ENCODE measurements around the gene TYSND1.
A peak's percentile ranks its signal among the peaks of the same experiment; 100 is the strongest.

The TYSND1 gene

DNA sequence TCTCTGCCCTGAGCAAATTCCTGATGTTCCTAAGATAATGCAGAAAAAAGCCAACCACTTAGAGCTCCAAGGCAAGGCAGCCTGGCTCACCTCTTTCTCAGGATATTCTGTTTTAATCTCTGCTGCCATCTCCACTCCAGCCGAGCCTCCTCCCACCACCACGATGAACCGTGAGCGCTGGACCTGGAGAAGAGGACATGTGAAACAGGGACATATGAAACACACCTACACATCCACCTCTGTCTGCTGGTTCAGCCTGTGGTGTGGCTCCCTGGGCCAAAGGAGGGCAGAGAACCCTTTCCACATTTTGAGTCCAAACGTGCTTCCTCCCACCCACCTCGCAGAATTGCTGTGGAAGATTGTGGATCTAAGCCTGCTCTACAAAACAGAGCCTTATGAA lies 26.1 kb downstream of the TYSND1 start:
- H2BK120ac ChIP-seq (ENCODE audit: insufficient read depth, low read length, poor library complexity), result no peak overlapping the region
- H3K4me2 ChIP-seq (ENCODE audit: low read length), result no peak overlapping the region
- no peak overlapping the region for H2BK5ac ChIP-seq (ENCODE audit: low read depth, low read length, poor library complexity)
- no peak overlapping the region for H3K27ac ChIP-seq (ENCODE audit: low read depth, low read length)
- no peaks in the 10 kb centered on the region for H3K79me2 ChIP-seq (ENCODE audit: control insufficient read depth, insufficient read depth, low read length, poor library complexity)
- H4K12ac ChIP-seq (ENCODE audit: low read depth, low read length), result no peak overlapping the region
- no peaks in the 10 kb centered on the region for H3K79me1 ChIP-seq (ENCODE audit: low read length)
- peaks cover 0 to 5% of the 10 kb centered on the region in 2 experiments for H3K4me1 ChIP-seq (ENCODE audit: control insufficient read depth in 1 of 2, insufficient read depth in 2 of 2, low read length in 2 of 2)
- no peak overlapping the region for H3K23ac ChIP-seq (ENCODE audit: low read length)
- peak in 1 of 2 donors; percentile 30 for DNase-seq
- H3K18ac ChIP-seq (ENCODE audit: low read length), result no peak overlapping the region
- no peak overlapping the region for H3K4me3 ChIP-seq (ENCODE audit: low read depth, low read length)
- H4K91ac ChIP-seq (ENCODE audit: low read depth, low read length), result no peak overlapping the region
- H3K36me3 ChIP-seq (ENCODE audit: control insufficient read depth in 1 of 2, insufficient read depth in 2 of 2, low read length in 2 of 2), result no peaks in the 10 kb centered on the region
- no CpG with 5 or more reads among the region's 6 CpGs for WGBS (ENCODE audit: extremely low coverage, insufficient coverage, insufficient read length)
- no peak overlapping the region for H3K14ac ChIP-seq (ENCODE audit: low read length)
- H2BK12ac ChIP-seq (ENCODE audit: low read length), result no peak overlapping the region
- no peak overlapping the region for H2AFZ ChIP-seq (ENCODE audit: insufficient read depth, low read length, poor library complexity)
- H3K9ac ChIP-seq (ENCODE audit: low read length), result no peak overlapping the region
- H3K9me3 ChIP-seq (ENCODE audit: insufficient read depth, low read depth, low read length), result peaks cover 3% of the 10 kb centered on the region
- H2AK5ac ChIP-seq (ENCODE audit: low read length), result no peak overlapping the region
- no peak overlapping the region for H3K4ac ChIP-seq (ENCODE audit: low read depth, low read length)
- H3K27me3 ChIP-seq (ENCODE audit: insufficient read depth, low read length), result no peaks in the 10 kb centered on the region
- H4K8ac ChIP-seq (ENCODE audit: low read depth, low read length), result no peak overlapping the region

GRCh38 chr10:70119623-70120022 lies 26.9 kb downstream of the TYSND1 start:
- H4K12ac ChIP-seq (ENCODE audit: low read depth, low read length), result no peak overlapping the region
- DNase-seq, result no peak
- no peak overlapping the region for H4K8ac ChIP-seq (ENCODE audit: low read depth, low read length)
- no peak overlapping the region for H2BK12ac ChIP-seq (ENCODE audit: low read length)
- no peak overlapping the region for H3K23ac ChIP-seq (ENCODE audit: low read length)
- no peaks in the 10 kb centered on the region for H3K79me1 ChIP-seq (ENCODE audit: low read length)
- no peaks in the 10 kb centered on the region for H3K79me2 ChIP-seq (ENCODE audit: control insufficient read depth, insufficient read depth, low read length, poor library complexity)
- no peak overlapping the region for H3K27ac ChIP-seq (ENCODE audit: low read depth, low read length)
- no peak overlapping the region for H3K14ac ChIP-seq (ENCODE audit: low read length)
- peaks cover 3% of the 10 kb centered on the region for H3K9me3 ChIP-seq (ENCODE audit: insufficient read depth, low read depth, low read length)
- WGBS (ENCODE audit: extremely low coverage, insufficient coverage, insufficient read length), result no CpG with 5 or more reads among the region's 8 CpGs
- H3K4me2 ChIP-seq (ENCODE audit: low read length), result no peak overlapping the region
- no peaks in the 10 kb centered on the region for H3K27me3 ChIP-seq (ENCODE audit: insufficient read depth, low read length)
- no peaks in the 10 kb centered on the region for H3K36me3 ChIP-seq (ENCODE audit: control insufficient read depth in 1 of 2, insufficient read depth in 2 of 2, low read length in 2 of 2)
- H3K4me1 ChIP-seq (ENCODE audit: control insufficient read depth in 1 of 2, insufficient read depth in 2 of 2, low read length in 2 of 2), result peaks cover 0 to 5% of the 10 kb centered on the region in 2 experiments
- no peak overlapping the region for H3K9ac ChIP-seq (ENCODE audit: low read length)
- no peak overlapping the region for H2AK5ac ChIP-seq (ENCODE audit: low read length)
- H3K4me3 ChIP-seq (ENCODE audit: low read depth, low read length), result no peak overlapping the region
- no peak overlapping the region for H3K4ac ChIP-seq (ENCODE audit: low read depth, low read length)
- no peak overlapping the region for H4K91ac ChIP-seq (ENCODE audit: low read depth, low read length)
- no peak overlapping the region for H2BK5ac ChIP-seq (ENCODE audit: low read depth, low read length, poor library complexity)
- H2AFZ ChIP-seq (ENCODE audit: insufficient read depth, low read length, poor library complexity), result no peak overlapping the region
- H3K18ac ChIP-seq (ENCODE audit: low read length), result no peak overlapping the region
- no peak overlapping the region for H2BK120ac ChIP-seq (ENCODE audit: insufficient read depth, low read length, poor library complexity)

DNA sequence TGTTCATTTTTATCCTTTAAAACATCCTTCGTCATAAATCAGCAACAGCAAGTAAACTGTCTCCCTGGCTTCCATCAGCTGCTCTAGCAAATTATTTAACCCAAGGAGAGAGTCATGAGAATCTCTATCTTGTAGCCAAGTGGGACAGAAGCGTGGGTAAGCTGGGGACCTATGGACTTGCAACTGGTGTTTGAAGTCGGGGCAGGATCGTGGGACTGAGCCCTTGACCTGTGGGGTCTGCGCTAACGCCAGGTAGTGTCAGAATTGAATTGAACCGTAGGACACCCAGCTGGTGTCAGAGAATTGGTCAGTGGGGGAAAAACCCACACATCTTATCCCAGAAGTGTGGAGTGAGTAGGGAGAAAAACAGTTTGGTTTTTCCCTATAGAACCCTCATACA lies 27.3 kb downstream of the TYSND1 start:
- no CpG with 5 or more reads among the region's 7 CpGs for WGBS (ENCODE audit: extremely low coverage, insufficient coverage, insufficient read length)

DNA sequence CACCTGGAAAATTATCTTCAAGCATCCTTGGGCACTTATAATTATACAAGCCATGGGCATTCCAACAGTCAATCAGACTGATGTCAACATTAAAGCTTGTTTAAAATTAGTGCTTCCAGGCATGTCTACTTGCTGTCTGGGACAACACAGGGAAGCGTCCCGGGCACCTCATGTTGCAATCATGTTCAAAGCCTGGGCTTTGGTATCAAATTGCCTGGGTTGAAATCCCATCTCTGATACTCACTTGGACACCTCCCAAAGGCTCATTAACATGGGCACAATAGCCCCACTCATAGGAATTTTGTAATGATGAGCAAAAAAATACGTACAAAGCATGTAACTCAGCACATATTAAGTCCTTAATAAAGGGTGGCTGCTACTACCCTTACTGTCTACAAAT lies 28.3 kb downstream of the TYSND1 start:
- Histone ChIP-seq H2BK12ac (ENCODE audit: low read length) (no peak overlapping the region), H3K4me3 (ENCODE audit: low read depth, low read length) (no peak overlapping the region), H2BK120ac (ENCODE audit: insufficient read depth, low read length, poor library complexity) (no peak overlapping the region), H3K23ac (ENCODE audit: low read length) (no peak overlapping the region), H3K4me1 (ENCODE audit: control insufficient read depth in 1 of 2, insufficient read depth in 2 of 2, low read length in 2 of 2) (peaks cover 0 to 5% of the 10 kb centered on the region in 2 experiments), H2AK5ac (ENCODE audit: low read length) (no peak overlapping the region), H3K27me3 (ENCODE audit: insufficient read depth, low read length) (no peaks in the 10 kb centered on the region), H3K18ac (ENCODE audit: low read length) (no peak overlapping the region), H4K12ac (ENCODE audit: low read depth, low read length) (no peak overlapping the region), H3K27ac (ENCODE audit: low read depth, low read length) (no peak overlapping the region), H3K4me2 (ENCODE audit: low read length) (no peak overlapping the region), H4K91ac (ENCODE audit: low read depth, low read length) (no peak overlapping the region), H3K79me2 (ENCODE audit: control insufficient read depth, insufficient read depth, low read length, poor library complexity) (no peaks in the 10 kb centered on the region), H2BK5ac (ENCODE audit: low read depth, low read length, poor library complexity) (no peak overlapping the region), H3K4ac (ENCODE audit: low read depth, low read length) (no peak overlapping the region), H2AFZ (ENCODE audit: insufficient read depth, low read length, poor library complexity) (no peak overlapping the region), H3K14ac (ENCODE audit: low read length) (no peak overlapping the region), H3K9me3 (ENCODE audit: insufficient read depth, low read depth, low read length) (peaks cover 3% of the 10 kb centered on the region), H4K8ac (ENCODE audit: low read depth, low read length) (no peak overlapping the region), H3K79me1 (ENCODE audit: low read length) (no peaks in the 10 kb centered on the region), H3K36me3 (ENCODE audit: control insufficient read depth in 1 of 2, insufficient read depth in 2 of 2, low read length in 2 of 2) (no peaks in the 10 kb centered on the region), H3K9ac (ENCODE audit: low read length) (no peak overlapping the region)
- no peak for DNase-seq
- no CpG with 5 or more reads among the region's 3 CpGs for whole genome bisulfite sequencing (ENCODE audit: extremely low coverage, insufficient coverage, insufficient read length)

More for the DNA sequence above, 27.3 kb downstream of the TYSND1 start:
- H2BK5ac ChIP-seq (ENCODE audit: low read depth, low read length, poor library complexity), result no peak overlapping the region
- no peaks in the 10 kb centered on the region for H3K27me3 ChIP-seq (ENCODE audit: insufficient read depth, low read length)
- no peak overlapping the region for H3K4me3 ChIP-seq (ENCODE audit: low read depth, low read length)
- no peak overlapping the region for H3K9ac ChIP-seq (ENCODE audit: low read length)
- no peak overlapping the region for H2BK12ac ChIP-seq (ENCODE audit: low read length)
- no peak overlapping the region for H3K4ac ChIP-seq (ENCODE audit: low read depth, low read length)
- no peak overlapping the region for H3K23ac ChIP-seq (ENCODE audit: low read length)
- H3K79me1 ChIP-seq (ENCODE audit: low read length), result no peaks in the 10 kb centered on the region
- H3K36me3 ChIP-seq (ENCODE audit: control insufficient read depth in 1 of 2, insufficient read depth in 2 of 2, low read length in 2 of 2), result no peaks in the 10 kb centered on the region
- no peak overlapping the region for H3K27ac ChIP-seq (ENCODE audit: low read depth, low read length)
- H2AK5ac ChIP-seq (ENCODE audit: low read length), result no peak overlapping the region
- H3K79me2 ChIP-seq (ENCODE audit: control insufficient read depth, insufficient read depth, low read length, poor library complexity), result no peaks in the 10 kb centered on the region
- H3K4me1 ChIP-seq (ENCODE audit: control insufficient read depth in 1 of 2, insufficient read depth in 2 of 2, low read length in 2 of 2), result peaks cover 0 to 5% of the 10 kb centered on the region in 2 experiments
- H3K9me3 ChIP-seq (ENCODE audit: insufficient read depth, low read depth, low read length), result peaks cover 3% of the 10 kb centered on the region
- H3K4me2 ChIP-seq (ENCODE audit: low read length), result no peak overlapping the region
- no peak overlapping the region for H3K14ac ChIP-seq (ENCODE audit: low read length)
- no peak overlapping the region for H4K12ac ChIP-seq (ENCODE audit: low read depth, low read length)
- H3K18ac ChIP-seq (ENCODE audit: low read length), result no peak overlapping the region
- H4K8ac ChIP-seq (ENCODE audit: low read depth, low read length), result no peak overlapping the region
- no peak overlapping the region for H2BK120ac ChIP-seq (ENCODE audit: insufficient read depth, low read length, poor library complexity)
- no peak for DNase-seq
- H2AFZ ChIP-seq (ENCODE audit: insufficient read depth, low read length, poor library complexity), result no peak overlapping the region
- no peak overlapping the region for H4K91ac ChIP-seq (ENCODE audit: low read depth, low read length)
